ENCODE measurements around the gene PRKG1.

PRKG1 gene

GRCh38 chr10:51501396-51501795 lies 427.1 kb downstream of the PRKG1 start:
- H3K27ac ChIP-seq (ENCODE audit: low read depth, low read length): no peak overlapping the region
- H3K4me3 ChIP-seq (ENCODE audit: insufficient read depth, low read length, poor library complexity, severe bottlenecking): no peak overlapping the region
- no peaks in the 10 kb centered on the region for H3K9me3 ChIP-seq (ENCODE audit: insufficient read depth, low read length)
- H3K9me2 ChIP-seq (replicated peaks; ENCODE audit: insufficient read depth, low read length): no peaks in the 10 kb centered on the region
- no peak overlapping the region for H3K4me2 ChIP-seq (ENCODE audit: low read depth, low read length, poor library complexity, severe bottlenecking)
- no peak for TF ChIP-seq CTCF (IDR thresholded peaks at IDR 0.05; ENCODE audit: insufficient read depth, low read length, poor library complexity, severe bottlenecking)
- no peak for TF ChIP-seq EZH2phosphoT487 (conservative IDR thresholded peaks at IDR 0.05; ENCODE audit: low read length)
- H3K27me3 ChIP-seq (ENCODE audit: low read length): no peaks in the 10 kb centered on the region
- no peaks in the 10 kb centered on the region for H3K79me2 ChIP-seq (ENCODE audit: insufficient read depth, low read length)
- H4K20me1 ChIP-seq (ENCODE audit: low read depth, low read length): no peaks in the 10 kb centered on the region
- no peaks in the 10 kb centered on the region for H3K36me3 ChIP-seq (ENCODE audit: low read length)
- H3F3A ChIP-seq (ENCODE audit: insufficient read depth): no peaks in the 10 kb centered on the region
- no peak overlapping the region for H2AFZ ChIP-seq (ENCODE audit: low read depth, low read length, severe bottlenecking)
- H3K9ac ChIP-seq (ENCODE audit: low read length): no peak overlapping the region

GRCh38 chr10:51502124-51502523 lies 427.8 kb downstream of the PRKG1 start:
- no peak overlapping the region for H2AFZ ChIP-seq (ENCODE audit: low read depth, low read length, severe bottlenecking)

GRCh38 chr10:51503378-51503777 lies 429.1 kb downstream of the PRKG1 start:
- TF ChIP-seq EZH2phosphoT487 (conservative IDR thresholded peaks at IDR 0.05; ENCODE audit: low read length): no peak
- TF ChIP-seq CTCF (IDR thresholded peaks at IDR 0.05; ENCODE audit: insufficient read depth, low read length, poor library complexity, severe bottlenecking): no peak
- H3K9ac ChIP-seq (ENCODE audit: low read length): no peak overlapping the region
- H2AFZ ChIP-seq (ENCODE audit: low read depth, low read length, severe bottlenecking): no peak overlapping the region

More at GRCh38 chr10:51502124-51502523, 427.8 kb downstream of the PRKG1 start:
- Histone ChIP-seq H3K4me2 (ENCODE audit: low read depth, low read length, poor library complexity, severe bottlenecking) (no peak overlapping the region), H3K9me2 (replicated peaks; ENCODE audit: insufficient read depth, low read length) (no peaks in the 10 kb centered on the region), H4K20me1 (ENCODE audit: low read depth, low read length) (no peaks in the 10 kb centered on the region), H3K9me3 (ENCODE audit: insufficient read depth, low read length) (no peaks in the 10 kb centered on the region), H3K27me3 (ENCODE audit: low read length) (no peaks in the 10 kb centered on the region), H3K36me3 (ENCODE audit: low read length) (no peaks in the 10 kb centered on the region), H3K9ac (ENCODE audit: low read length) (no peak overlapping the region), H3K4me3 (ENCODE audit: insufficient read depth, low read length, poor library complexity, severe bottlenecking) (no peak overlapping the region), H3F3A (ENCODE audit: insufficient read depth) (no peaks in the 10 kb centered on the region), H3K27ac (ENCODE audit: low read depth, low read length) (no peak overlapping the region), H3K79me2 (ENCODE audit: insufficient read depth, low read length) (no peaks in the 10 kb centered on the region)
- TF ChIP-seq CTCF (IDR thresholded peaks at IDR 0.05; ENCODE audit: insufficient read depth, low read length, poor library complexity, severe bottlenecking) (no peak), EZH2phosphoT487 (conservative IDR thresholded peaks at IDR 0.05; ENCODE audit: low read length) (no peak)

More at GRCh38 chr10:51503378-51503777, 429.1 kb downstream of the PRKG1 start:
- Histone ChIP-seq H3K79me2 (ENCODE audit: insufficient read depth, low read length) (no peaks in the 10 kb centered on the region), H3K27ac (ENCODE audit: low read depth, low read length) (no peak overlapping the region), H4K20me1 (ENCODE audit: low read depth, low read length) (no peaks in the 10 kb centered on the region), H3K4me3 (ENCODE audit: insufficient read depth, low read length, poor library complexity, severe bottlenecking) (no peak overlapping the region), H3K9me3 (ENCODE audit: insufficient read depth, low read length) (no peaks in the 10 kb centered on the region), H3K4me2 (ENCODE audit: low read depth, low read length, poor library complexity, severe bottlenecking) (no peak overlapping the region), H3K36me3 (ENCODE audit: low read length) (no peaks in the 10 kb centered on the region), H3F3A (ENCODE audit: insufficient read depth) (no peaks in the 10 kb centered on the region), H3K27me3 (ENCODE audit: low read length) (no peaks in the 10 kb centered on the region), H3K9me2 (replicated peaks; ENCODE audit: insufficient read depth, low read length) (no peaks in the 10 kb centered on the region)
